Dendritic cell treated with granulocyte-macrophage colony-stimulating factor and Interleukin-4, amounts not matched to agents 40 ng/mL and 50 ng/mL, for 4 days (primary cell): ENCODE results near the gene ZDHHC16.

ENCODE experiments used
- H3K27ac Mint-ChIP-seq: one replicate; pipeline ENCODE4 v1.8.0; 2022; ENCODE audit warnings: mild to moderate bottlenecking, mixed read lengths
- H3K27me3 Mint-ChIP-seq: one replicate; pipeline ENCODE4 v1.8.0; 2022; ENCODE audit warnings: mild to moderate bottlenecking, mixed read lengths
- H3K36me3 Mint-ChIP-seq: one replicate; pipeline ENCODE4 v1.8.0; 2022; ENCODE audit warnings: low read depth, mixed read lengths
- H3K4me1 Mint-ChIP-seq: one replicate; pipeline ENCODE4 v1.8.0; 2022; ENCODE audit warnings: low read depth, mixed read lengths
- H3K4me3 Mint-ChIP-seq: one replicate; pipeline ENCODE4 v1.8.0; 2022; ENCODE audit warnings: mild to moderate bottlenecking, moderate library complexity, mixed read lengths
- H3K9me3 Mint-ChIP-seq: one replicate; pipeline ENCODE4 v1.8.0; 2022; ENCODE audit warnings: mixed read lengths
- intact Hi-C: fragments of 100-400 bp; cut with micrococcal nuclease; formaldehyde crosslinking; loops from one replicate; pipeline ENCODE4 v1.15.0; 2022

Gene ZDHHC16

GRCh38 chr10:97498076-97498840 lies 52.3 kb downstream of the ZDHHC16 start, which contains the start of gene MMS19:
TSS of gene MMS19 (minus strand) at chr10:97498422. CDS start at chr10:97498384, 38 bp downstream.
- H3K36me3 Mint-ChIP-seq: peaks cover 22% of the 10 kb centered on the region
- no peaks in the 10 kb centered on the region for H3K9me3 Mint-ChIP-seq
- peaks cover 55% of the 10 kb centered on the region for H3K4me1 Mint-ChIP-seq
- peak within 1 kb of the TSS; percentile 98 for H3K4me3 Mint-ChIP-seq
- H3K27me3 Mint-ChIP-seq: peaks cover 3% of the 10 kb centered on the region
- H3K27ac Mint-ChIP-seq: peak within 1 kb of the TSS; percentile 99
- intact Hi-C loops: loop anchor here (5.0 to 10.0 kb wide), 5 partner anchors 44 to 147 kb away; partner anchors contain the start of genes EXOSC1, PGAM1, PI4K2A and RRP12

- Mint-ChIP-seq H3K9me3 (no peaks in the 10 kb centered on the region), H3K27me3 (peaks cover 3% of the 10 kb centered on the region), H3K4me1 (peaks cover 54% of the 10 kb centered on the region), H3K27ac (peak within 1 kb of the TSS; percentile 99), H3K4me3 (peak within 1 kb of the TSS; percentile 98), H3K36me3 (peaks cover 15% of the 10 kb centered on the region)
- intact Hi-C loops: loop anchor here (5.0 to 10.0 kb wide), 5 partner anchors 43 to 146 kb away; partner anchors contain the start of genes EXOSC1, PGAM1, PI4K2A and RRP12
Observed at GRCh38 chr10:97498841-97499560, 53.0 kb downstream of the ZDHHC16 start, which contains the start of gene UBTD1. TSS of gene UBTD1 (plus strand) at chr10:97498924. CDS start at chr10:97499204, 280 bp downstream.

- Mint-ChIP-seq H3K36me3 (peaks cover 15% of the 10 kb centered on the region), H3K27me3 (peaks cover 3% of the 10 kb centered on the region), H3K27ac (peak overlapping the region; percentile 99), H3K9me3 (no peaks in the 10 kb centered on the region), H3K4me3 (peak overlapping the region; percentile 98), H3K4me1 (peaks cover 47% of the 10 kb centered on the region)
- intact Hi-C loops: loop anchor here (5.0 to 10.0 kb wide), 6 partner anchors 43 to 145 kb away; partner anchors contain the start of genes EXOSC1, PGAM1, PI4K2A and RRP12
Observed at GRCh38 chr10:97499561-97500296, 53.8 kb downstream of the ZDHHC16 start.

GRCh38 chr10:97500297-97500575 lies 54.3 kb downstream of the ZDHHC16 start:
- Mint-ChIP-seq H3K9me3 (no peaks in the 10 kb centered on the region), H3K4me3 (peak overlapping the region; percentile 98), H3K36me3 (peaks cover 15% of the 10 kb centered on the region), H3K27ac (peak overlapping the region; percentile 99), H3K27me3 (peaks cover 3% of the 10 kb centered on the region), H3K4me1 (peaks cover 42% of the 10 kb centered on the region)
- intact Hi-C loops: loop anchor here (10.0 kb wide), 1 partner anchor 125 kb away; no protein-coding TSS in a partner anchor

GRCh38 chr10:97502916-97503315 lies 56.9 kb downstream of the ZDHHC16 start:
- Mint-ChIP-seq H3K4me3 (no peak overlapping the region), H3K9me3 (no peaks in the 10 kb centered on the region), H3K4me1 (peaks cover 28% of the 10 kb centered on the region), H3K36me3 (peaks cover 5% of the 10 kb centered on the region), H3K27me3 (peaks cover 3% of the 10 kb centered on the region), H3K27ac (no peak overlapping the region)
- intact Hi-C loops: loop anchor here (10.0 kb wide), 1 partner anchor 122 kb away; no protein-coding TSS in a partner anchor

GRCh38 chr10:97503406-97503805 lies 57.4 kb downstream of the ZDHHC16 start:
- intact Hi-C loops: loop anchor here (10.0 kb wide), 1 partner anchor 121 kb away; no protein-coding TSS in a partner anchor
- H3K27ac Mint-ChIP-seq: no peak overlapping the region
- peaks cover 3% of the 10 kb centered on the region for H3K27me3 Mint-ChIP-seq
- H3K4me1 Mint-ChIP-seq: peaks cover 24% of the 10 kb centered on the region
- peaks cover under 1% of the 10 kb centered on the region for H3K36me3 Mint-ChIP-seq
- no peaks in the 10 kb centered on the region for H3K9me3 Mint-ChIP-seq
- no peak overlapping the region for H3K4me3 Mint-ChIP-seq

GRCh38 chr10:97505152-97505551 lies 59.2 kb downstream of the ZDHHC16 start:
- H3K36me3 Mint-ChIP-seq: no peaks in the 10 kb centered on the region
- H3K4me3 Mint-ChIP-seq: no peak overlapping the region
- H3K27ac Mint-ChIP-seq: no peak overlapping the region
- H3K27me3 Mint-ChIP-seq: peaks cover 3% of the 10 kb centered on the region
- H3K9me3 Mint-ChIP-seq: no peaks in the 10 kb centered on the region
- H3K4me1 Mint-ChIP-seq: peaks cover 24% of the 10 kb centered on the region
- intact Hi-C loops: loop anchor here (10.0 kb wide), 1 partner anchor 120 kb away; no protein-coding TSS in a partner anchor

- Mint-ChIP-seq H3K9me3 (no peaks in the 10 kb centered on the region), H3K36me3 (no peaks in the 10 kb centered on the region), H3K4me1 (peaks cover 12% of the 10 kb centered on the region), H3K4me3 (no peak overlapping the region), H3K27ac (peak overlapping the region; percentile 25), H3K27me3 (no peaks in the 10 kb centered on the region)
- intact Hi-C loops: loop anchor here (10.0 kb wide), 1 partner anchor 118 kb away; no protein-coding TSS in a partner anchor
Observed at GRCh38 chr10:97506199-97506991, 60.4 kb downstream of the ZDHHC16 start.
